GM19351 (cell line): ENCODE results near the gene AMBP.

Experiments used
- ATAC-seq: cut with Tn5 transposase; IDR thresholded peaks from one replicate; pipeline ENCODE4 v1.9.1; 2021; ENCODE audit warnings: mild to moderate bottlenecking, moderate library complexity; ENCODE audit not compliant: unreplicated experiment

AMBP gene

GRCh38 chr9:114012126-114012525 lies 66.0 kb downstream of the AMBP start:
- ATAC-seq: no peak

- no peak for ATAC-seq
These were observed 66.8 kb downstream of the AMBP start for GRCh38 chr9:114011313-114011712.
